Hepatocyte (in vitro differentiated cells): ENCODE data around the gene LYRM9. TPM values are rescaled to one million over a fixed set of nuclear protein-coding genes. Genes with fewer than 3 reads are reported as not detected.

ENCODE experiments used
- DNase-seq: peaks from one replicate; pipeline ENCODE4 v3.0.0-alpha.2; 2016; ENCODE audit warnings: low spot score
- H2AFZ ChIP-seq: fragments of 200-600 bp; sonication (generic); 2 replicates; pipeline ENCODE4 v1.6.0; 2016; ENCODE audit warnings: antibody characterized with exemption, mild to moderate bottlenecking
- H3K27ac ChIP-seq: fragments of 200-600 bp; sonication (generic); 2 replicates; pipeline ENCODE4 v1.5.1; 2016; ENCODE audit warnings: mild to moderate bottlenecking
- H3K27me3 ChIP-seq: fragments of 200-600 bp; sonication (generic); 2 replicates; pipeline ENCODE4 v1.6.1; 2016
- H3K36me3 ChIP-seq: fragments of 200-600 bp; sonication (generic); replicated peaks from 2 replicates; pipeline ENCODE4 v1.5.1; 2016; ENCODE audit warnings: low read depth; ENCODE audit not compliant: insufficient read depth
- H3K4me1 ChIP-seq: fragments of 200-600 bp; sonication (generic); 2 replicates; pipeline ENCODE4 v1.5.1; 2016; ENCODE audit warnings: mild to moderate bottlenecking, moderate library complexity; ENCODE audit not compliant: insufficient read depth
- H3K4me2 ChIP-seq: fragments of 200-600 bp; sonication (generic); 2 replicates; pipeline ENCODE4 v1.6.0; 2016
- H3K4me3 ChIP-seq: fragments of 200-600 bp; sonication (generic); 2 replicates; pipeline ENCODE4 v1.5.1; 2016; ENCODE audit warnings: mild to moderate bottlenecking
- H3K79me2 ChIP-seq: fragments of 200-600 bp; sonication (generic); 2 replicates; pipeline ENCODE4 v1.6.0; 2017; ENCODE audit warnings: mild to moderate bottlenecking
- H3K9me2 ChIP-seq: fragments of 200-600 bp; sonication (generic); replicated peaks from 2 replicates; pipeline ENCODE4 v1.6.0; 2017; ENCODE audit warnings: mild to moderate bottlenecking; ENCODE audit not compliant: insufficient read depth
- H3K9me3 ChIP-seq: fragments of 200-600 bp; sonication (generic); 2 replicates; pipeline ENCODE4 v1.5.1; 2016; ENCODE audit warnings: low read depth, mild to moderate bottlenecking
- H4K20me1 ChIP-seq: fragments of 200-600 bp; sonication (generic); 2 replicates; pipeline ENCODE4 v1.6.0; 2016; ENCODE audit warnings: mild to moderate bottlenecking; ENCODE audit not compliant: insufficient read depth, poor library complexity, severe bottlenecking
- EZH2 ChIP-seq: fragments of 200-600 bp; sonication (generic); IDR thresholded peaks from 2 replicates; pipeline ENCODE4 v1.6.1; 2016; ENCODE audit warnings: antibody characterized with exemption, mild to moderate bottlenecking, borderline replicate concordance
- EZH2phosphoT487 ChIP-seq: fragments of 200-600 bp; sonication (generic); IDR thresholded peaks from one replicate; pipeline ENCODE4 v1.6.1; 2018; ENCODE audit warnings: antibody characterized with exemption, mild to moderate bottlenecking, low read depth, moderate library complexity; ENCODE audit not compliant: unreplicated experiment, severe bottlenecking
- WGBS: methylation state at CpG from one replicate; pipeline ENCODE4 v1.1.6; 2016; ENCODE audit warnings: low lambda C conversion rate; ENCODE audit errors: missing lambda C conversion rate; 5-methylcytosine and 5-hydroxymethylcytosine counted together
- polyA plus RNA-seq: library from polyadenylated mRNA; unstranded; fragments of >200 nt; fragmentation: Nextera tagmentation; extraction: Ambion mirVana; gene quantifications from 2 replicates; pipeline ENCODE4 v1.2.1, GENCODE V29; 2016
- total RNA-seq: library from RNA; depleted of rRNA; stranded (reverse); fragments of >200 nt; gene quantifications from 2 replicates; pipeline ENCODE4 v1.2.3, GENCODE V29; 2014
- TF ChIP-seq, protein P1 (sequence below): fragments of 200-600 bp; sonication (generic); IDR thresholded peaks from 2 replicates; pipeline ENCODE4 v1.5.1; 2016; ENCODE audit warnings: antibody characterized with exemption, mild to moderate bottlenecking; ENCODE audit not compliant: poor library complexity

LYRM9 gene
- total RNA-seq (9.0 and 12.2 TPM in 2 replicates), polyA plus RNA-seq (10.5 and 11.5 TPM in 2 replicates)

DNA sequence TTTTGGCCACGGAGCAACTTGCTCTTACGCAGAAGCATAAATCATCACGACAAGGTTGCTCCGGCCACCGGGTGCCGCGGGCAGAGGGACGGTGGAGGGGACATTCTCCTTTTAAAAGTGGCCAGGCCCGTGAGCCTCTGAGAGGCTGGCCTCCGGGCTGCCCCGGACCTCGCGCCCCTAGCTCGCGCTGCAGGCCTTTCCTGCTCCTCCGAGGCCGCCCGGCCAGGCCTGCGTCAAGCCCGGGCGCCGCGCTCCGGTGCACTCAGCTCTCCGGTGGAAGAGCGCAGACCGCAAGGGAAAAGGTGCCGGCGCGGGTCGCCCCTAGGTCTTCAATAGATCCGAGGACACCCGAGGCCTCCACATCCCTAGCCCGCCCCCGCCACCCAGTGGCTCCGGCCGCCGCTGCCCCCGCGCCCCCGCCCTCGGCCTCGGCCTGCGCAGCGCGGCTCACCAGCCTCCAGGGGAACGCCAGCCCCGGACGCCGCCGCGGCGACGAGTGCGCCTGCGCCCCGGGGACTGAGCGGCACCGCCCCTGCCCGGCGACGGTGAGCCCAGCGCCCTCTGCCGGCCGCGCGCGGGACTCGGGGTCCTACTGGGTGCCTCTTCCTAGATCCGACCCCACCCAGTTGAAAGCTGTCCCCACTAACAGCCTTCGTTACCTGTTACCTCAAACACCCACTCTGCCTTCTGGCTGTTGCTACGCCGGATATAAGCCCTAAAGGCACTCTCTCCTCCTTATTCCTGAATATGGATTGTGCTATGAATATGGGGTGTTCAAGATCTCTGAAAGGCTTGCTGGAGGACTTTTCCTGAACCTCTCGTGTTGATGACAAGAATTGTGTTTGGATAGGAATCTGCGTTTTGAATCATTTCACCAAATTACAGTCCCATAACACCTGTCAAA lies at the start of gene LYRM9:
LYRM9 (minus strand) TSS at position 500 of the 904 bp plus-strand sequence. CDS start 10,671 bp downstream, outside the sequence.
- no peak for TF ChIP-seq EZH2
- TF ChIP-seq, protein P1, sequence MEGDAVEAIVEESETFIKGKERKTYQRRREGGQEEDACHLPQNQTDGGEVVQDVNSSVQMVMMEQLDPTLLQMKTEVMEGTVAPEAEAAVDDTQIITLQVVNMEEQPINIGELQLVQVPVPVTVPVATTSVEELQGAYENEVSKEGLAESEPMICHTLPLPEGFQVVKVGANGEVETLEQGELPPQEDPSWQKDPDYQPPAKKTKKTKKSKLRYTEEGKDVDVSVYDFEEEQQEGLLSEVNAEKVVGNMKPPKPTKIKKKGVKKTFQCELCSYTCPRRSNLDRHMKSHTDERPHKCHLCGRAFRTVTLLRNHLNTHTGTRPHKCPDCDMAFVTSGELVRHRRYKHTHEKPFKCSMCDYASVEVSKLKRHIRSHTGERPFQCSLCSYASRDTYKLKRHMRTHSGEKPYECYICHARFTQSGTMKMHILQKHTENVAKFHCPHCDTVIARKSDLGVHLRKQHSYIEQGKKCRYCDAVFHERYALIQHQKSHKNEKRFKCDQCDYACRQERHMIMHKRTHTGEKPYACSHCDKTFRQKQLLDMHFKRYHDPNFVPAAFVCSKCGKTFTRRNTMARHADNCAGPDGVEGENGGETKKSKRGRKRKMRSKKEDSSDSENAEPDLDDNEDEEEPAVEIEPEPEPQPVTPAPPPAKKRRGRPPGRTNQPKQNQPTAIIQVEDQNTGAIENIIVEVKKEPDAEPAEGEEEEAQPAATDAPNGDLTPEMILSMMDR = peak; percentile 93
- Histone ChIP-seq H2AFZ (peak within 1 kb of the TSS; percentile 92), H3K79me2 (no peaks in the 10 kb centered on the region), H3K27ac (peak within 1 kb of the TSS; percentile 66), H3K36me3 (no peaks in the 10 kb centered on the region), H3K4me2 (peak within 1 kb of the TSS; percentile 93), H3K4me1 (peaks cover 5% of the 10 kb centered on the region), H3K27me3 (peaks cover 6% of the 10 kb centered on the region), H3K9me2 (no peaks in the 10 kb centered on the region), H4K20me1 (no peaks in the 10 kb centered on the region), H3K4me3 (peak within 1 kb of the TSS; percentile 83), H3K9me3 (no peaks in the 10 kb centered on the region)
- WGBS = 6% methylated on average over 50 of the region's 75 CpGs
- peak; percentile 96 for DNase-seq

DNA sequence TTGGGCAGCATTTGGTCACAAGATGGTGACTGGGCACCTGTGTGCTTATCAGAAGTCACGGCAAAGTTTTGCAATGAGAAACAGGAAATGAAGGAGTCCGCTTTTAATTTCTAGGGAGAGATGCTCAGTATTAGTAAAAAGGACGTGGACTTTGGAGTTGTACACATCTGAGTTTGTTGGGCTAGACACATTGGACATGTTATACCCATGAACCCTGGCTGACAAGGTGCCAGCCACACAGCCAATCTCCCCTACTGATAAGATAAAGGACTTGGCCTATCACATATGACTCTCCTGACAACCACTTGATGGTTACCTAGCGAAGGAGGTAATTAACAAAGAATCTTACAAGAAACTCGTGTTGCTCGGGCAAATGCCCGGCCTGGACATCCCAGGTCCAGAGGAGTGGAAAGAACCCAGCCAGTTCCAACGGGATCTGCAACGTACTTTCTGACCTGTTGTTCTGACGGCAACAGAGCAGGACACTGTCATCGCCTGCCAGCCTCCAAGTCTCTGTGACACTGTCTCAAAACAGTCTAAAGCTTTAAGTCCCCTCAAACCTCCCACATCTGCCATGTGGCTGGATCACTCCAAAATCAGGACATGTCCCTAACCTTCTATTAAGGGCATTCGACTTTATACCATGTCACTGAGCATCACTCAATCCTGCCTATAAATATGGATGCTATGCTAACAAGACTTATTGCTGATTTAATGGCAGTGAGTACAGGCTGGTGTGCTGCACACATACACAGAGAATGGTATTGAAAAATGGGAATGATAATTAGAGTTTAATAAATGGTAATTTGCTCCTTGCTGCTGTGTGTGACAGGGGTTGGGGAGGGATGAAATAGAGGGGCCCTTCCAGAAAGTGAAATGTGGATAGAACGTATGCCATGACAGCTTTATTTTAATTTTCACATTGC lies 47.6 kb upstream of the LYRM9 start:
- H3K36me3 ChIP-seq = no peaks in the 10 kb centered on the region
- H3K4me2 ChIP-seq = no peak overlapping the region
- no peaks in the 10 kb centered on the region for H3K9me2 ChIP-seq
- H3K27me3 ChIP-seq = no peaks in the 10 kb centered on the region
- H3K9me3 ChIP-seq = no peaks in the 10 kb centered on the region
- no peaks in the 10 kb centered on the region for H4K20me1 ChIP-seq
- H3K27ac ChIP-seq = peak overlapping the region; percentile 65
- H3K79me2 ChIP-seq = no peaks in the 10 kb centered on the region
- 60% methylated on average over 13 of the region's 13 CpGs for WGBS
- H3K4me3 ChIP-seq = no peak overlapping the region
- peak; percentile 48 for DNase-seq
- no peak overlapping the region for H2AFZ ChIP-seq
- TF ChIP-seq, protein P1 = no peak
- TF ChIP-seq EZH2 = no peak
- no peak for TF ChIP-seq EZH2phosphoT487
- peaks cover 4% of the 10 kb centered on the region for H3K4me1 ChIP-seq

DNA sequence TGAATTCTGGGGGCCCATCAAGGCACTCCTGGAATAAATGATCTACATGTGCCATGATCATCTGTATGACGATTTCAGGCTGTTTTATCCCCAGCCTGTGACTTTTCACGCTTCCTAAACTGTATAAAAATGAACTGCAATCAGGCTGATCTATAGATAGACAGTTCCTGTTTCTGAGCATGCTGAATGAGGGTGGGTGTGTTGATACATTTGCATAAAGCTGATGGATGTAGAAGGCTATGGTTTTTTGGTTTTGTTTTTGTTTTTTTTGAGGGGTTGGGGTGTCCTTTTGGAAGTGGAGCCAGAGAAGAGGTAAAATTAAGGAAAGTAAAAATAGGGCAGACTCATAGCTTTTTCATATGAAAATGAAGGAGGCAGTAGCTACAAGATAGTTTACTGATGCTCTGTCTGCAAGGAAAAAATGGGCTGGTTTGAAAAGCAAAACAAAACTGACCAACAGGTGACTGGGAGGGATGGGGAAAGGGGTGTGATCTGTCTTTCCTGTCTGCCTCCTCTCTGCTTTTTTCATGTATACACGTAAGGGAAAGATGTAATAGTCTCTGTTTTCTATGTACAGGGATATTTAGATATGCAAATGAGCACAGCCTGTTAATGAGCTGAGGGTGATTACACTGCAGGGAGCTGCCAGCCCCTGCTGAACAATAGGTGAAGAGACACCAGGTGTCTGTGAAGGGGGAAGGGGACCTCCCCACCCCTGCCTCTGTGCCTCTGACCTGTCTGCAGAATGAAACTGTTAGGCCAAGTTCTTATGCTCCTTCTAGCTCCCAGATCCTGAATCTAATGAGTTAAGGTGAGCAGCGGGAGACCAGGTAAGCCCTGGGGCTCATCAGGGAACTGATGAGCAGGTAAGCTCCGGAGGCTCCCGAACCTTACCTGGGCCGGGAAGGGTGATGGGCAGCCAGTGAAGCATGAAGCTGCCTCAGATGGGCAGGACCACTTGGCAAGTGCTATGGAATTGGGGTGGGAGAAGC lies 46.6 kb upstream of the LYRM9 start:
- H3K9me2 ChIP-seq = no peaks in the 10 kb centered on the region
- no peaks in the 10 kb centered on the region for H3K79me2 ChIP-seq
- H3K9me3 ChIP-seq = no peaks in the 10 kb centered on the region
- H3K4me2 ChIP-seq = no peak overlapping the region
- H4K20me1 ChIP-seq = no peaks in the 10 kb centered on the region
- no peak for TF ChIP-seq EZH2
- TF ChIP-seq EZH2phosphoT487 = no peak
- TF ChIP-seq, protein P1 = no peak
- no peaks in the 10 kb centered on the region for H3K36me3 ChIP-seq
- no peak overlapping the region for H3K4me3 ChIP-seq
- H3K27ac ChIP-seq = peak overlapping the region; percentile 65
- no peaks in the 10 kb centered on the region for H3K27me3 ChIP-seq
- peaks cover 4% of the 10 kb centered on the region for H3K4me1 ChIP-seq
- WGBS = 38% methylated on average over 7 of the region's 7 CpGs
- H2AFZ ChIP-seq = no peak overlapping the region
- no peak for DNase-seq
